HEK293 (cell line): ENCODE data around the gene ZNF821.

Experiments
- CTCF ChIA-PET: fragments of 350-600 bp; formaldehyde crosslinking; extraction: SDS; loops from one replicate; lab custom pipeline; 2021; ENCODE audit warnings: antibody characterized with exemption; lab: Yijun Ruan, JAX
- POLR2A ChIA-PET: fragments of 300-600 bp; formaldehyde crosslinking; extraction: SDS; loops from one replicate; lab custom pipeline; 2020; ENCODE audit warnings: antibody characterized with exemption, inconsistent platforms; lab: Yijun Ruan, JAX
- H3K27ac ChIP-seq: fragments of 200-500 bp; sonication (Bioruptor generic); 2 replicates; pipeline ENCODE4 v1.5.1; 2014; ENCODE audit warnings: low read depth, low read length, control low read depth, inconsistent platforms; ENCODE audit errors: extremely low read depth
- H3K36me3 ChIP-seq, 2 experiments: fragments of 200-500 bp in 1 of 2; sonication (Bioruptor generic) in 1 of 2; 1 replicate in 1 of 2; 2 replicates in 1 of 2; pipeline ENCODE4 v1.5.1; 2014 to 2017; ENCODE audit warnings: inconsistent platforms in 2 of 2, low read length in 2 of 2; ENCODE audit not compliant: control insufficient read depth in 2 of 2, insufficient read depth in 1 of 2
- H3K4me1 ChIP-seq: fragments of 200-500 bp; sonication (Bioruptor generic); 2 replicates; pipeline ENCODE4 v1.5.1; 2014; ENCODE audit warnings: mild to moderate bottlenecking, low read length, inconsistent platforms; ENCODE audit not compliant: control insufficient read depth, insufficient read depth
- H3K4me3 ChIP-seq: 2 replicates; pipeline ENCODE4 v1.5.1; 2011; ENCODE audit warnings: low read depth, mild to moderate bottlenecking, control low read depth, low read length, moderate library complexity
- H3K9me3 ChIP-seq: fragments of 200-500 bp; sonication (Bioruptor generic); 2 replicates; pipeline ENCODE4 v1.5.1; 2014; ENCODE audit warnings: low read depth, low read length, inconsistent platforms; ENCODE audit not compliant: control insufficient read depth, insufficient read depth
- AEBP2 ChIP-seq: fragments of 450-650 bp; formaldehyde crosslinking; IDR thresholded peaks from 2 replicates; pipeline ENCODE4 v1.5.1; 2016; ENCODE audit warnings: missing biosample characterization, missing genetic modification characterization, borderline replicate concordance
- GFI1B ChIP-seq: fragments of 450-650 bp; formaldehyde crosslinking; IDR thresholded peaks from 2 replicates; pipeline ENCODE4 v1.5.1; 2016; ENCODE audit warnings: missing biosample characterization, missing genetic modification characterization
- HIC1 ChIP-seq: fragments of 450-650 bp; formaldehyde crosslinking; IDR thresholded peaks from 2 replicates; pipeline ENCODE4 v1.5.1; 2016; ENCODE audit warnings: missing biosample characterization, missing genetic modification characterization
- HOXD13 ChIP-seq: sonication (generic); formaldehyde crosslinking; IDR thresholded peaks from 2 replicates; pipeline ENCODE4 v1.8.0; 2022; ENCODE audit warnings: missing genetic modification reagents, borderline replicate concordance
- PRDM10 ChIP-seq: fragments of 450-650 bp; formaldehyde crosslinking; IDR thresholded peaks from 2 replicates; pipeline ENCODE4 v1.5.1; 2016; ENCODE audit warnings: missing biosample characterization, missing genetic modification characterization
- ZBTB44 ChIP-seq: fragments of 450-650 bp; IDR thresholded peaks from 2 replicates; pipeline ENCODE4 v1.5.1; 2018; ENCODE audit warnings: missing biosample characterization, mild to moderate bottlenecking, missing genetic modification characterization
- ZNF112 ChIP-seq: fragments of 450-650 bp; formaldehyde crosslinking; IDR thresholded peaks from 2 replicates; pipeline ENCODE4 v1.5.0; 2017; ENCODE audit warnings: missing biosample characterization, missing genetic modification characterization
- ZNF132 ChIP-seq: fragments of 450-650 bp; formaldehyde crosslinking; IDR thresholded peaks from 2 replicates; pipeline ENCODE4 v1.5.1; 2017; ENCODE audit warnings: missing biosample characterization, missing genetic modification characterization, borderline replicate concordance
- ZNF148 ChIP-seq: fragments of 450-650 bp; formaldehyde crosslinking; IDR thresholded peaks from 2 replicates; pipeline ENCODE4 v1.5.0; 2017; ENCODE audit warnings: missing biosample characterization, missing genetic modification characterization, borderline replicate concordance
- ZNF155 ChIP-seq: fragments of 450-650 bp; formaldehyde crosslinking; IDR thresholded peaks from 2 replicates; pipeline ENCODE4 v1.5.1; 2016; ENCODE audit warnings: missing biosample characterization, missing genetic modification characterization
- ZNF513 ChIP-seq: fragments of 450-650 bp; IDR thresholded peaks from 2 replicates; pipeline ENCODE4 v1.5.1; 2018; ENCODE audit warnings: missing biosample characterization, missing genetic modification characterization
- ZNF585B ChIP-seq: fragments of 450-650 bp; formaldehyde crosslinking; IDR thresholded peaks from 2 replicates; pipeline ENCODE4 v1.5.1; 2016; ENCODE audit warnings: missing biosample characterization, missing genetic modification characterization
- ZNF626 ChIP-seq: fragments of 450-650 bp; sonication (Bioruptor Pico); formaldehyde crosslinking; IDR thresholded peaks from 2 replicates; pipeline ENCODE4 v1.5.1; 2018; ENCODE audit warnings: missing biosample characterization, missing genetic modification characterization, inconsistent platforms
- ZNF645 ChIP-seq: fragments of 450-650 bp; formaldehyde crosslinking; IDR thresholded peaks from 2 replicates; pipeline ENCODE4; 2016; ENCODE audit warnings: missing biosample characterization, missing genetic modification characterization
- ZNF785 ChIP-seq: fragments of 450-650 bp; formaldehyde crosslinking; IDR thresholded peaks from 2 replicates; pipeline ENCODE4 v1.5.1; 2016; ENCODE audit warnings: missing biosample characterization, missing genetic modification characterization

ZNF821 gene

GRCh38 chr16:71893888-71894228, 9.9 kb upstream of the ZNF821 start (continued):
- TF ChIP-seq HIC1 (no peak), ZNF155 (tag by site-specific recombination) (no peak), ZNF148 (no peak), PRDM10 (tag by site-specific recombination) (no peak), HOXD13 (CRISPR knock-in tag) (no peak), AEBP2 (tag by site-specific recombination) (no peak)

GRCh38 chr16:71889147-71889546, 5.2 kb upstream of the ZNF821 start:
- no peak overlapping the region for H3K27ac ChIP-seq
- H3K36me3 ChIP-seq, result no peaks in the 10 kb centered on the region
- ChIA-PET CTCF (no interaction called here), POLR2A (interaction anchor here (0.7 kb wide), 1 partner anchor 11 kb away, joined by 4 read pairs; no protein-coding TSS in a partner anchor)
- H3K4me1 ChIP-seq, result no peaks in the 10 kb centered on the region
- no peak overlapping the region for H3K4me3 ChIP-seq
- H3K9me3 ChIP-seq, result no peaks in the 10 kb centered on the region
- no peak for TF ChIP-seq GFI1B
- no peak for TF ChIP-seq ZNF585B (tag by site-specific recombination)
- TF ChIP-seq ZBTB44 (tag by site-specific recombination), result no peak
- no peak for TF ChIP-seq ZNF513 (tag by site-specific recombination)
- TF ChIP-seq ZNF132 (tag by site-specific recombination), result no peak
- no peak for TF ChIP-seq ZNF626
- no peak for TF ChIP-seq ZNF112
- TF ChIP-seq ZNF645 (tag by site-specific recombination), result no peak
- no peak for TF ChIP-seq ZNF785 (tag by site-specific recombination)
